Measurements from ENCODE around the gene SINHCAF. TPM values are rescaled to one million over a fixed set of nuclear protein-coding genes. Genes with fewer than 3 reads are reported as not detected.
"Not testable (repeated sequence)": the region's sequence is repeated elsewhere in the genome, so short reads cannot be mapped to it uniquely, and the experiment has no call there.

Gene SINHCAF
- total RNA-seq, 1 donor from 2014 or later, result 115 TPM

DNA sequence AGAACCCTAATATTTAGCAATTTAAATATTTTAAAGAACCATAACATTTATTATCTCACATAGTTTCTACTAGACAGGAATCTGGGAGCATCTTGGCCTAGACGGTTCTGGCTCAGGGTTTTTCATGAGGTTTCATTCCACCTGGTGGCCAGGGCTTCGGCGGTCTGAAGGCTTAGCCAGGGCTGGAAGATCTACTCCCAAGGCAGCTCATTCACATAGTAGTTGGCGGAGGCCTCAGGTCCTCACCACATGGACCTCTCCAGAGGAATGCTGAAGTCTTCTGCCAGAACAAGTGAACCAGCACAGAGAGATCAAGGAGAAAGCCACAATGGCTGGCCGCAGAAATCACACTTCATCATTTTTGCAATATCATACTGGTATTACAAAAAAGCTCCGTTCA is 68.2 kb downstream of the SINHCAF start:
- H3K27ac Mint-ChIP-seq (ENCODE audit: unreplicated experiment), result no peak overlapping the region

DNA sequence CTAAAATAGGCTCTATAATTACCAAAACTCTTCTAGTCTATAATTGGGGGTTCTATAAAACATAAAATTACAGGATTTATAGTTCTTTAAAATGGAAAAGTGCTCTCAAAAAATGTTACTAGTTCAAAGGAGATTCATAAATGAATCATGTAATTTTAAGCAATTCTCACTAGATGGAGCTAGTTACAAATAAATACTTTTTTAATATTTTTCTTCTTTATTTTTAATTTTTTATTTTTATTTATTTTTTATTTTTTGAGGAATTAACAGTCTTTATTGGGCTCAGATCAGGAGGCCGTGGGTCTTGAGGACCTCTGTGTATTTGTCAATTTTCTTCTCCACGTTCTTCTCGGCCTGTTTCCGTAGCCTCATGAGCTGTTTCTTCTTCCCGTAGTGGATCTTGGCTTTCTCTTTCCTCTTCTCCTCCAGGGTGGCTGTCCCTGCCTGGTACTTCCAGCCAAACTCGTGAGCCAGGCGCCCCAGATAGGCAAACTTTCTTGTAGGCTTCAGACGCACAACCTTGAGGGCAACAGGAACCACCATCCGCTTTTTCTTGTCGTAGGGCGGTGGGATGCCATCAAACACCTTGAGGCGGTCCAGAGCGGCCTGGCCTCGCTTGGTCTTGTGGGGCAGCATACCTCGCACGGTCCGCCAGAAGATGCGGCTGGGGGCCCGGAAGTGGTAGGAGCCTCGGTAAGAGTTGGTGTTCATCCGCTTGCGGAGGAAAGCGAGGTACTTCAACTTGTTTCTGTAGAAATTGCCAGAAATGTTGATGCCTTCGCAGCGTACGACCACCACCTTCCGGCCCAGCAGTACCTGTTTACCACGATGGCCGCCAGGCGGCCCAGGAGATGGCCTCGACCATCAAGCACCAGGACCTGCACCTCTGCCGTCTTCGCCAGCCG is 74.0 kb downstream of the SINHCAF start:
- not testable (repeated sequence) for H3K4me3 Mint-ChIP-seq (ENCODE audit: unreplicated experiment); H3K9ac ChIP-seq (ENCODE audit: low read length); H3K27me3 Mint-ChIP-seq (ENCODE audit: low read depth, unreplicated experiment); H4K20me1 ChIP-seq (ENCODE audit: insufficient read depth, low read length); H3K27me3 ChIP-seq (ENCODE audit: insufficient read depth, low read length); H3K36me3 ChIP-seq (ENCODE audit: insufficient read depth, low read length); H3K9me3 ChIP-seq (ENCODE audit: insufficient read depth, low read depth, low read length); H3K4me3 ChIP-seq (ENCODE audit: insufficient read depth, low read depth, low read length); FAIRE-seq; H3K27ac ChIP-seq (ENCODE audit: low read depth, low read length); H2AFZ ChIP-seq (ENCODE audit: low read depth, low read length); H3K9me3 Mint-ChIP-seq (ENCODE audit: unreplicated experiment); H3K4me1 Mint-ChIP-seq (ENCODE audit: low read depth, unreplicated experiment); H3K36me3 Mint-ChIP-seq (ENCODE audit: low read depth, unreplicated experiment); H3K27ac Mint-ChIP-seq (ENCODE audit: unreplicated experiment); H3K79me2 ChIP-seq (ENCODE audit: insufficient read depth, low read length); DNase-seq (ENCODE audit: low read depth); H3K4me2 ChIP-seq (ENCODE audit: low read length); H3K4me1 ChIP-seq (ENCODE audit: insufficient read depth, low read length)

More for the DNA sequence above, 68.2 kb downstream of the SINHCAF start:
- Histone ChIP-seq H3K4me1 (ENCODE audit: insufficient read depth, low read length) (no peaks in the 10 kb centered on the region), H3K27me3 (ENCODE audit: insufficient read depth, low read length) (no peaks in the 10 kb centered on the region), H3K79me2 (ENCODE audit: insufficient read depth, low read length) (no peaks in the 10 kb centered on the region), H4K20me1 (ENCODE audit: insufficient read depth, low read length) (no peaks in the 10 kb centered on the region), H3K36me3 (ENCODE audit: insufficient read depth, low read length) (no peaks in the 10 kb centered on the region), H3K4me3 (ENCODE audit: insufficient read depth, low read depth, low read length) (no peak overlapping the region), H3K27ac (ENCODE audit: low read depth, low read length) (no peak overlapping the region), H2AFZ (ENCODE audit: low read depth, low read length) (no peak overlapping the region), H3K9me3 (ENCODE audit: insufficient read depth, low read depth, low read length) (no peaks in the 10 kb centered on the region), H3K4me2 (ENCODE audit: low read length) (no peak overlapping the region), H3K9ac (ENCODE audit: low read length) (no peak overlapping the region)
- Mint-ChIP-seq H3K36me3 (ENCODE audit: low read depth, unreplicated experiment) (no peaks in the 10 kb centered on the region), H3K27me3 (ENCODE audit: low read depth, unreplicated experiment) (peaks cover 3% of the 10 kb centered on the region), H3K4me1 (ENCODE audit: low read depth, unreplicated experiment) (no peaks in the 10 kb centered on the region), H3K4me3 (ENCODE audit: unreplicated experiment) (no peak overlapping the region), H3K9me3 (ENCODE audit: unreplicated experiment) (no peaks in the 10 kb centered on the region)
- DNase-seq (ENCODE audit: low read depth), result no peak
- TF ChIP-seq EZH2 (IDR thresholded peaks at IDR 0.05; ENCODE audit: insufficient read depth, low read length), result no peak
- TF ChIP-seq, protein P1, sequence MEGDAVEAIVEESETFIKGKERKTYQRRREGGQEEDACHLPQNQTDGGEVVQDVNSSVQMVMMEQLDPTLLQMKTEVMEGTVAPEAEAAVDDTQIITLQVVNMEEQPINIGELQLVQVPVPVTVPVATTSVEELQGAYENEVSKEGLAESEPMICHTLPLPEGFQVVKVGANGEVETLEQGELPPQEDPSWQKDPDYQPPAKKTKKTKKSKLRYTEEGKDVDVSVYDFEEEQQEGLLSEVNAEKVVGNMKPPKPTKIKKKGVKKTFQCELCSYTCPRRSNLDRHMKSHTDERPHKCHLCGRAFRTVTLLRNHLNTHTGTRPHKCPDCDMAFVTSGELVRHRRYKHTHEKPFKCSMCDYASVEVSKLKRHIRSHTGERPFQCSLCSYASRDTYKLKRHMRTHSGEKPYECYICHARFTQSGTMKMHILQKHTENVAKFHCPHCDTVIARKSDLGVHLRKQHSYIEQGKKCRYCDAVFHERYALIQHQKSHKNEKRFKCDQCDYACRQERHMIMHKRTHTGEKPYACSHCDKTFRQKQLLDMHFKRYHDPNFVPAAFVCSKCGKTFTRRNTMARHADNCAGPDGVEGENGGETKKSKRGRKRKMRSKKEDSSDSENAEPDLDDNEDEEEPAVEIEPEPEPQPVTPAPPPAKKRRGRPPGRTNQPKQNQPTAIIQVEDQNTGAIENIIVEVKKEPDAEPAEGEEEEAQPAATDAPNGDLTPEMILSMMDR (IDR thresholded peaks at IDR 0.05; ENCODE audit: insufficient read depth, low read depth, low read length), result no peak
- no peak for FAIRE-seq

DNA sequence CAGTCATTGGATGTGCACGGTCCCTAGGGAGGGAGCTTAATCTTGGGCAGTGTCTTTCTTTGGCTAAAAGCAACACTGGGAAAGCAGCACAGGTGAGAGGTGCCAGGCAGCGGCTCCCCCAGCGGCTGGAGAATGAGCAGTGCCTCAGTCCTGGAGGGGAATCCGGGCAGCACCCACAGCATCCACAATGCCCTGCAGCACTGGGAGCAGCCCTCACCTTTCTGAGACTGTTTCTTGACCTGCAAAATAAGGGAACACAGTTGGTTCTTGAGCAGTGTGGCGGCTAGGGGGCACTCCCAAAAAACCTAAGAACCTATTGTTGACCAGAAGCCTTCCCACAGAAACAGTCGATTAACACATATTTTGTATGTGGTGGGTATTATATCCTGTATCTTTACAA is 75.8 kb downstream of the SINHCAF start:
- DNase-seq (ENCODE audit: low read depth) (no peak), FAIRE-seq (no peak)
- Mint-ChIP-seq H3K9me3 (ENCODE audit: unreplicated experiment) (no peaks in the 10 kb centered on the region), H3K36me3 (ENCODE audit: low read depth, unreplicated experiment) (no peaks in the 10 kb centered on the region), H3K27me3 (ENCODE audit: low read depth, unreplicated experiment) (peaks cover 6% of the 10 kb centered on the region), H3K4me1 (ENCODE audit: low read depth, unreplicated experiment) (peaks cover 14% of the 10 kb centered on the region), H3K27ac (ENCODE audit: unreplicated experiment) (no peak overlapping the region), H3K4me3 (ENCODE audit: unreplicated experiment) (no peak overlapping the region)
- no peaks in the 10 kb centered on the region for H4K20me1 ChIP-seq (ENCODE audit: insufficient read depth, low read length)
- no peak overlapping the region for H2AFZ ChIP-seq (ENCODE audit: low read depth, low read length)
- no peaks in the 10 kb centered on the region for H3K27me3 ChIP-seq (ENCODE audit: insufficient read depth, low read length)
- no peak overlapping the region for H3K4me3 ChIP-seq (ENCODE audit: insufficient read depth, low read depth, low read length)
- no peaks in the 10 kb centered on the region for H3K79me2 ChIP-seq (ENCODE audit: insufficient read depth, low read length)
- no peaks in the 10 kb centered on the region for H3K4me1 ChIP-seq (ENCODE audit: insufficient read depth, low read length)
- H3K27ac ChIP-seq (ENCODE audit: low read depth, low read length), result no peak overlapping the region
- no peak overlapping the region for H3K9ac ChIP-seq (ENCODE audit: low read length)
- H3K4me2 ChIP-seq (ENCODE audit: low read length), result no peak overlapping the region
- no peaks in the 10 kb centered on the region for H3K9me3 ChIP-seq (ENCODE audit: insufficient read depth, low read depth, low read length)
- no peaks in the 10 kb centered on the region for H3K36me3 ChIP-seq (ENCODE audit: insufficient read depth, low read length)
- TF ChIP-seq EZH2 (IDR thresholded peaks at IDR 0.05; ENCODE audit: insufficient read depth, low read length), result no peak
- TF ChIP-seq, protein P1 (IDR thresholded peaks at IDR 0.05; ENCODE audit: insufficient read depth, low read depth, low read length), result no peak

All from astrocyte (in vitro differentiated cells and primary cell).